SHP77 (cell line): Measurements from ENCODE around the gene HSPG2.

Experiments used
- DNase-seq, 2 experiments: peaks; one replicate each; lab custom pipeline; 2025; lab: John Stamatoyannopoulos, UW

The HSPG2 gene

GRCh38 chr1:21861602-21862429, 75.3 kb downstream of the HSPG2 start:
- no peak for DNase-seq

GRCh38 chr1:21860971-21861370, 76.1 kb downstream of the HSPG2 start:
- no peak for DNase-seq

- DNase-seq: no peak
These were observed 77.4 kb downstream of the HSPG2 start for GRCh38 chr1:21859669-21860179.

GRCh38 chr1:21857840-21858670, 79.1 kb downstream of the HSPG2 start:
- DNase-seq: no peak

GRCh38 chr1:21857142-21857839, 79.8 kb downstream of the HSPG2 start:
- DNase-seq: no peak

- no peak for DNase-seq
These were observed 81.6 kb downstream of the HSPG2 start for GRCh38 chr1:21855257-21856096.

- no peak for DNase-seq
These were observed 82.4 kb downstream of the HSPG2 start for GRCh38 chr1:21854751-21855131.

- no peak for DNase-seq
These were observed 82.9 kb downstream of the HSPG2 start for GRCh38 chr1:21854090-21854750.

- no peak for DNase-seq
These were observed 84.0 kb downstream of the HSPG2 start for GRCh38 chr1:21853131-21853427.

- DNase-seq: no peak
These were observed 84.6 kb downstream of the HSPG2 start for GRCh38 chr1:21852282-21853130.

- no peak for DNase-seq
These were observed 85.5 kb downstream of the HSPG2 start for GRCh38 chr1:21851430-21852250.

GRCh38 chr1:21849909-21850576, 87.1 kb downstream of the HSPG2 start:
- DNase-seq: no peak

GRCh38 chr1:21848524-21849174, 88.5 kb downstream of the HSPG2 start:
- DNase-seq: no peak

GRCh38 chr1:21847223-21848205, 89.6 kb downstream of the HSPG2 start:
- DNase-seq: no peak

GRCh38 chr1:21845646-21846641, 91.2 kb downstream of the HSPG2 start:
- no peak for DNase-seq

- no peak for DNase-seq
These were observed 93.1 kb downstream of the HSPG2 start for GRCh38 chr1:21843996-21844395.
